Prostate gland (tissue), 2 donors: ENCODE results near the gene ZBTB5. TPM values are rescaled to one million over a fixed set of nuclear protein-coding genes. Genes with fewer than 3 reads are reported as not detected.

Experiments
- DNase-seq: peaks from one replicate; pipeline ENCODE4 v3.0.0-alpha.2; 2019; ENCODE audit warnings: low spot score
- H3K27ac ChIP-seq, 2 donors: fragments of 200-600 bp; sonication (generic); 2 replicates each; pipeline ENCODE4 v1.5.1; 2017 to 2019
- H3K27me3 ChIP-seq: fragments of 200-600 bp; sonication (generic); replicated peaks from 2 replicates; pipeline ENCODE4 v1.5.1; 2019; ENCODE audit not compliant: insufficient read depth
- H3K36me3 ChIP-seq, 2 donors: fragments of 200-600 bp; sonication (generic); 1 replicate in 1 of 2; 2 replicates in 1 of 2; pipeline versions ENCODE4 v1.5.1 to v1.8.1; 2017 to 2019
- H3K4me1 ChIP-seq: fragments of 200-600 bp; sonication (generic); replicated peaks from 2 replicates; pipeline ENCODE4 v1.5.1; 2019
- H3K4me3 ChIP-seq, 2 donors: fragments of 200-600 bp; sonication (generic); 2 replicates each; pipeline ENCODE4 v1.5.1; 2017 to 2019
- H3K9me3 ChIP-seq: fragments of 200-600 bp; sonication (generic); 2 replicates; pipeline ENCODE4 v1.5.1; 2017
- POLR2A ChIP-seq: fragments of 450-650 bp; IDR thresholded peaks from one replicate; pipeline ENCODE4 v1.6.1; 2016; ENCODE audit warnings: antibody characterized with exemption, mild to moderate bottlenecking
- POLR2AphosphoS5 ChIP-seq: sonication (generic); formaldehyde crosslinking; IDR thresholded peaks from one replicate; pipeline ENCODE4 v1.6.1; 2017; ENCODE audit warnings: antibody characterized with exemption
- WGBS: methylation state at CpG from one replicate; pipeline ENCODE4 v1.1.5; 2018; 5-methylcytosine and 5-hydroxymethylcytosine counted together
- intact Hi-C: fragments of 100-400 bp; cut with DNase I; formaldehyde crosslinking; loops from one replicate; pipeline ENCODE4 v1.14.2; 2022
- total RNA-seq, 2 donors: library from RNA; depleted of rRNA; stranded (reverse); fragments of >200 nt; gene quantifications; one replicate each; pipeline ENCODE4 v1.1.0, GENCODE V29; 2016
- TF ChIP-seq, protein P1 (sequence below), 4 experiments: fragments of 200-600 bp in 2 of 4; fragments of 450-650 bp in 2 of 4; sonication (generic) in 2 of 4; IDR thresholded peaks; 1 replicate in 3 of 4; 2 replicates in 1 of 4; pipeline ENCODE4 v1.5.1; 2016 to 2019; ENCODE audit warnings: antibody characterized with exemption in 4 of 4, mild to moderate bottlenecking in 2 of 4, moderate library complexity in 2 of 4

ZBTB5 gene
- total RNA-seq, 2 donors from 2014 or later = 17.8 to 26.6 TPM

DNA sequence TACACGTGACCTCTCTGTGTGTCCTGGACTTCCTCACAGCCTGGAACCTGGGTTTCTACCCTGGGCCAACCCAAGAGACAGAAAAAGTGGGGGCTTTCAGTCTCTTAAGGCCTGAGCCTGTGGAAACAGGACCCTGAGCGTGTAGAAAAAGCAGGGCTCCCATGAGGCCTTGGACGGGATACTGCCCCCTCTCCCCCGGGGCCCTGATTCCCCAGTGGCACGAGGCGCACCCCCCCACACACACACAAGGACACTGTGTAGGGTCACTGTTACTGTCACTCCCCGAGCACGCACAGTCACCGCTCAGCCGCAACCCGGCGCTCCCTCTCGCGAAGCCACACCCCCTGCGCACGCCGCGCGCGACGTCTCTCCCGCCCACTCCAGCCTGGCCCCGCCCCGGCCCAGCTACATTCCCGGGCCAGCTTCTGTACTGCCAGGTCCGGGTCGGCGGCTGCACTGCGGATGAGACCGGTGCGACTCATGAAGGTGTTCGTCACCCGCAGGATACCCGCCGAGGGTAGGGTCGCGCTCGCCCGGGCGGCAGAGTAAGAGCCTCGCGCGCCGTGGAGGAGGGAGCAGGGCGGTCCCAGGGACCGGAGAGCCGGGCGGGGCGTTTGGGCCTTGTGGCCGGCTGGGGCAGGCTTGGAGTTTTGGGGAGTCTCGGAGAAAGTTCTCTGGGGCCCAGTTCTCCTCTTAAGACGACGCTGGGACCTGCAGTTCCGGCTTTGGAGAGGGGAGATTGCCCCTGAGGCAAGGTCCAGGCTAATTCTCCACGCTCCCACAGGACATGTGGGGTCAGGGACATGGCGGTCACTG lies 42.8 kb downstream of the ZBTB5 start, which contains the start of gene GRHPR:
Gene GRHPR (plus strand): TSS at position 408 of the 816 bp plus-strand sequence. CDS start 55 bp downstream, at position 463.
- TF ChIP-seq POLR2A = peak; percentile 80
- TF ChIP-seq POLR2AphosphoS5 = peak; percentile 89
- TF ChIP-seq, protein P1, sequence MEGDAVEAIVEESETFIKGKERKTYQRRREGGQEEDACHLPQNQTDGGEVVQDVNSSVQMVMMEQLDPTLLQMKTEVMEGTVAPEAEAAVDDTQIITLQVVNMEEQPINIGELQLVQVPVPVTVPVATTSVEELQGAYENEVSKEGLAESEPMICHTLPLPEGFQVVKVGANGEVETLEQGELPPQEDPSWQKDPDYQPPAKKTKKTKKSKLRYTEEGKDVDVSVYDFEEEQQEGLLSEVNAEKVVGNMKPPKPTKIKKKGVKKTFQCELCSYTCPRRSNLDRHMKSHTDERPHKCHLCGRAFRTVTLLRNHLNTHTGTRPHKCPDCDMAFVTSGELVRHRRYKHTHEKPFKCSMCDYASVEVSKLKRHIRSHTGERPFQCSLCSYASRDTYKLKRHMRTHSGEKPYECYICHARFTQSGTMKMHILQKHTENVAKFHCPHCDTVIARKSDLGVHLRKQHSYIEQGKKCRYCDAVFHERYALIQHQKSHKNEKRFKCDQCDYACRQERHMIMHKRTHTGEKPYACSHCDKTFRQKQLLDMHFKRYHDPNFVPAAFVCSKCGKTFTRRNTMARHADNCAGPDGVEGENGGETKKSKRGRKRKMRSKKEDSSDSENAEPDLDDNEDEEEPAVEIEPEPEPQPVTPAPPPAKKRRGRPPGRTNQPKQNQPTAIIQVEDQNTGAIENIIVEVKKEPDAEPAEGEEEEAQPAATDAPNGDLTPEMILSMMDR (IDR thresholded peaks at IDR 0.05) = peak in 1 of 4 experiments; percentile 8
- no peaks in the 10 kb centered on the region for H3K36me3 ChIP-seq
- no peaks in the 10 kb centered on the region for H3K9me3 ChIP-seq
- H3K4me1 ChIP-seq = peaks cover 14% of the 10 kb centered on the region
- peak within 1 kb of the TSS; percentile 70 to 89 for H3K4me3 ChIP-seq
- intact Hi-C loops = no loop called here
- under 1% methylated on average over 47 of the region's 56 CpGs for WGBS
- H3K27ac ChIP-seq = peak within 1 kb of the TSS; percentile 79 to 86
- DNase-seq = peak; percentile 87
- no peaks in the 10 kb centered on the region for H3K27me3 ChIP-seq

DNA sequence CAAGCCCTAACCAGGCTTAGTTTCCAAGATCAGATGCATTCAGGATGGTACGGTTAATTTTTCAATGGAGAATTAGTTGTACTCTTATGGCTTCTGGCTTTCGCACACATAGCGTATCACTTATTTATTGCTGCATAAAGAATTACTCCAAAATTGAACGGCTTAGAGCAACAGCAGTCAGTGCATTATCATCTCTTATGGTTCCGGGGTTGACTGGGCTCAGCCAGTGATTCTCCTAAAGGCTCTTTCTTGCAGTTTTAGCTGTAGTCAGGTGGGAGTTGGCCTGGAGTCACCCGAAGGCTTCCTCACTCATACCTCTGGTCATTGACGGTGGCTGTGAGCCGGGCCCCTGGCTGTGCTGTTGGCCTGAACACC lies 43.3 kb downstream of the ZBTB5 start:
- TF ChIP-seq, protein P1 (IDR thresholded peaks at IDR 0.05) = no peak
- TF ChIP-seq POLR2A = no peak
- no peak for TF ChIP-seq POLR2AphosphoS5
- intact Hi-C loops = no loop called here
- Histone ChIP-seq H3K27me3 (no peaks in the 10 kb centered on the region), H3K4me1 (peaks cover 14% of the 10 kb centered on the region), H3K36me3 (no peaks in the 10 kb centered on the region), H3K4me3 (peak overlapping the region; percentile 70 to 89), H3K9me3 (no peaks in the 10 kb centered on the region), H3K27ac (peak overlapping the region; percentile 79 to 86)
- WGBS = 65% methylated on average over 8 of the region's 8 CpGs
- DNase-seq = no peak

DNA sequence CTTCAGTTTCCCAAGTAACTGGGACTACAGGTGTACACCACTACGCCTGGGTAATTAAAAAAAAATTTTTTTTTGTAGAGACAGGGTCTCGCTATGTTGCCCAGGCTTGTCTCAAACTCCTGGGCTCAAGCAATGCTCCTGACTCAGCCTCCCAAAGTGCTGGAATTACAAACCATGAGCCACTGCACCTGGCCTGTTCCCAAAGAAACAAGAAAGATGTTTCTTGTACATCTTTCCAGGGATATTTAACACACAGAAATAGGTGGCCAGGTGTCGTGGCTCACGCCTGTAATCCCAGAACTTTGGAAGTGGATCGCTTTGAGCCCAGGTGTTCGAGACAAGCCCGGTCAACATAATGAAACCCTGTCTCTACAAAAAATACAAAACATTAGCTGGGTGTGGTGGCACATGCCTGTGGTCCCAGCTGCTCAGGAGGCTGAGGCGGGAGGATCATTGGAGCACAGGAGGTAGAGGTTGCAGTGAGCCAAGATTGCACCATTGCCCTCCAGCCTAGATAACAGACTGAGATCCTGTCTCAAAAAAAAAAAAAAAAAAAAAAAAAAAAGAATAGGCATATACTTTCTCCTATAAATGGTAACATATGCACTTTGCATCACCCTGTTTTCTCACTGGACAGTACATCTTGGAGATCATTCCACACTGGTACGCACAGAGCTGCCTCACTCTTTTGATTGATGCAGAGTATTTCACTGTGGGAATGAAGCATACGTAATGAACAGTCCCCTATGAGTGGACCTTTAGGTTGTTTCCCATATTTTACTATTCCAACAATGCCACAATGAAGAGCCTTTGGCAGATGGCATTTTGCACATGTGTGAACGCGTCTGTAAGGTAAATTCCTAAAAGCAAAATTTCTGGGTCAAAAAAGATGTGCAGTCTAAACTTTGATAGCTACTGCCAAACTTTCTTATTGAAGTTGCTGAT lies 44.7 kb downstream of the ZBTB5 start:
- 80% methylated on average over 12 of the region's 12 CpGs for WGBS
- Histone ChIP-seq H3K9me3 (no peaks in the 10 kb centered on the region), H3K27me3 (no peaks in the 10 kb centered on the region), H3K4me1 (peaks cover 14% of the 10 kb centered on the region), H3K4me3 (no peak overlapping the region), H3K36me3 (no peaks in the 10 kb centered on the region), H3K27ac (no peak overlapping the region)
- intact Hi-C loops = no loop called here
- DNase-seq = no peak
- TF ChIP-seq, protein P1 (IDR thresholded peaks at IDR 0.05) = no peak
- no peak for TF ChIP-seq POLR2AphosphoS5
- no peak for TF ChIP-seq POLR2A

DNA sequence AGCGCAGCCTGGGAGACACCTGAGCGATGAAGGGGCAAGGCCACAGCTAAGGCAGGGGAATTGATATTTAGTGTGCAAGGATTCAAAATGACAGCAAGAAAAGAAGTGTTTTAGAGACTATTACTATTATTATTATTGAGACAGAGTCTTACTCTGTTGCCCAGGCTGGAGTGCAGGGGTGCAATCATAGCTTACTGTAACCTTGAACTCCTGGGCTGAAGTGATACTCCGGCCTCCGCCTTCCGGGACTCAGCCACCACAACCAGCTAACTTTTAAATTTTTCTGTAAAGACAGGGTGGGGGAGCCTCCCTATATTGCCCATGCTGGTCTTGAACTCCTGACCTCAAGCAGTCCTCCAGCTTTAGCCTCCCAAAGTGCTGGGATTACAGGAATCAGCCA lies 46.0 kb downstream of the ZBTB5 start:
- intact Hi-C loops = loop anchor here (5.0 to 10.0 kb wide), 2 partner anchors 46 to 63 kb away; partner anchors contain the start of gene ZBTB5
- Histone ChIP-seq H3K36me3 (no peaks in the 10 kb centered on the region), H3K27ac (no peak overlapping the region), H3K4me3 (no peak overlapping the region), H3K27me3 (no peaks in the 10 kb centered on the region), H3K4me1 (peaks cover 4% of the 10 kb centered on the region), H3K9me3 (no peaks in the 10 kb centered on the region)
- TF ChIP-seq POLR2A (no peak), POLR2AphosphoS5 (no peak)
- TF ChIP-seq, protein P1 (IDR thresholded peaks at IDR 0.05) = no peak
- DNase-seq = no peak
- 94% methylated on average over 5 of the region's 5 CpGs for WGBS
